KMS-11 (cell line): ENCODE data around the gene COL16A1.

Source experiments
- H2AFZ ChIP-seq: fragments of 200-600 bp; sonication (generic); 2 replicates; pipeline ENCODE4 v1.6.1; 2016; ENCODE audit warnings: antibody characterized with exemption, mixed run types, low read depth
- H3K27ac ChIP-seq: fragments of 200-600 bp; sonication (generic); 2 replicates; pipeline ENCODE4 v1.6.1; 2016; ENCODE audit warnings: mild to moderate bottlenecking, mixed run types
- H3K27me3 ChIP-seq: fragments of 200-600 bp; sonication (generic); 2 replicates; pipeline ENCODE4 v1.6.1; 2017; ENCODE audit warnings: mild to moderate bottlenecking, low read depth, mixed run types, moderate library complexity; ENCODE audit not compliant: insufficient read depth
- H3K36me3 ChIP-seq: fragments of 200-600 bp; sonication (generic); 2 replicates; pipeline ENCODE4 v1.6.1; 2017; ENCODE audit warnings: mild to moderate bottlenecking, mixed run types; ENCODE audit not compliant: insufficient read depth
- H3K4me1 ChIP-seq: fragments of 200-600 bp; sonication (generic); 2 replicates; pipeline ENCODE4 v1.6.1; 2016; ENCODE audit warnings: mild to moderate bottlenecking, low read depth, mixed run types; ENCODE audit not compliant: poor library complexity, severe bottlenecking
- H3K4me2 ChIP-seq: fragments of 200-600 bp; sonication (generic); 2 replicates; pipeline ENCODE4 v1.7.0; 2016; ENCODE audit warnings: mild to moderate bottlenecking, mixed run types
- H3K4me3 ChIP-seq: fragments of 200-600 bp; sonication (generic); IDR thresholded peaks from 2 replicates; pipeline ENCODE4 v1.6.1; 2017; ENCODE audit warnings: low read depth, low read length, mixed read lengths; ENCODE audit not compliant: insufficient read depth
- H3K79me2 ChIP-seq: fragments of 200-600 bp; sonication (generic); 2 replicates; pipeline ENCODE4 v1.6.1; 2016; ENCODE audit warnings: low read depth, mixed run types; ENCODE audit not compliant: insufficient read depth
- H3K9ac ChIP-seq: fragments of 200-600 bp; sonication (generic); 2 replicates; pipeline ENCODE4 v1.6.1; 2016; ENCODE audit warnings: mild to moderate bottlenecking, mixed run types
- H4K20me1 ChIP-seq: fragments of 200-600 bp; sonication (generic); 2 replicates; pipeline ENCODE4 v1.6.1; 2016; ENCODE audit warnings: mild to moderate bottlenecking, mixed run types; ENCODE audit not compliant: insufficient read depth
- TF ChIP-seq, protein P1 (sequence below): fragments of 200-600 bp; sonication (generic); conservative IDR thresholded peaks from 2 replicates; pipeline ENCODE4 v1.6.1; 2017; ENCODE audit warnings: low read depth, mild to moderate bottlenecking, antibody characterized with exemption, low read length, moderate library complexity, mixed read lengths

The COL16A1 gene

DNA sequence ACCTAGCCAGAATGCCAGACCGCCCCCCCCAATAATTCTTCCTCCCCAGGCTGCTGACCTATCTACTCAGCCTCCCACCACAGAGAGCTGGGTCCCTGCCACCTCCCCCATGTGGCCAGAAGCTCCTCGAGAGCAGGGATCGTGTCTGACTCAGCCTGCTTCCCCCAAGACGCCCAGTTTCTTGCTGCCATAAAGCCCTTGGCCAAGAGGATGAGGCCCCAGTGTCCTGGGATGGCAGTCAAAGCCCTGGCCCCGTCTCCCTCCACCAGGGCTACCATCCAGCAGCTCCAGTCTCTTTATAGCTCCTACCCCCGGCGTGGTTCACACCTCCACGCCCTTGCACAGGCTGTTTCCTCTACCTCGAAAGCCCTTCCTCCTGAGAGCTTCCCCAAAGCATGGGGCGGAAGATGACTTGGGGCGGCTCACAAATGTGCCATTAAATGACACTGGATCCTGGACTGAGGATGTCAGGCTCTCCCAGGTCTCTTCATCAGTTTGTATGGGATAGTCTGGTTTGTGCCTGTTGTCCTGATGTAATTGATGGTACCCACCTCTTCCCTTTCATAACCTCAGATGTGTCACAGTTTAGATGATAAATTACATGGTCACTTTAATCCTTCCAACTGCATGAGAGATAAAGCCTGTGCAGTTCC is 47.2 kb upstream of the COL16A1 start:
- Histone ChIP-seq H3K79me2 (no peaks in the 10 kb centered on the region), H2AFZ (no peak overlapping the region), H3K27me3 (no peaks in the 10 kb centered on the region; the same call in 1 of the 2 replicates), H3K9ac (no peak overlapping the region), H3K36me3 (no peaks in the 10 kb centered on the region), H3K4me1 (peaks cover 6% of the 10 kb centered on the region), H4K20me1 (no peaks in the 10 kb centered on the region), H3K4me2 (no peak overlapping the region), H3K27ac (no peak overlapping the region), H3K4me3 (no peak overlapping the region)
- TF ChIP-seq, protein P1, sequence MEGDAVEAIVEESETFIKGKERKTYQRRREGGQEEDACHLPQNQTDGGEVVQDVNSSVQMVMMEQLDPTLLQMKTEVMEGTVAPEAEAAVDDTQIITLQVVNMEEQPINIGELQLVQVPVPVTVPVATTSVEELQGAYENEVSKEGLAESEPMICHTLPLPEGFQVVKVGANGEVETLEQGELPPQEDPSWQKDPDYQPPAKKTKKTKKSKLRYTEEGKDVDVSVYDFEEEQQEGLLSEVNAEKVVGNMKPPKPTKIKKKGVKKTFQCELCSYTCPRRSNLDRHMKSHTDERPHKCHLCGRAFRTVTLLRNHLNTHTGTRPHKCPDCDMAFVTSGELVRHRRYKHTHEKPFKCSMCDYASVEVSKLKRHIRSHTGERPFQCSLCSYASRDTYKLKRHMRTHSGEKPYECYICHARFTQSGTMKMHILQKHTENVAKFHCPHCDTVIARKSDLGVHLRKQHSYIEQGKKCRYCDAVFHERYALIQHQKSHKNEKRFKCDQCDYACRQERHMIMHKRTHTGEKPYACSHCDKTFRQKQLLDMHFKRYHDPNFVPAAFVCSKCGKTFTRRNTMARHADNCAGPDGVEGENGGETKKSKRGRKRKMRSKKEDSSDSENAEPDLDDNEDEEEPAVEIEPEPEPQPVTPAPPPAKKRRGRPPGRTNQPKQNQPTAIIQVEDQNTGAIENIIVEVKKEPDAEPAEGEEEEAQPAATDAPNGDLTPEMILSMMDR, result no peak

DNA sequence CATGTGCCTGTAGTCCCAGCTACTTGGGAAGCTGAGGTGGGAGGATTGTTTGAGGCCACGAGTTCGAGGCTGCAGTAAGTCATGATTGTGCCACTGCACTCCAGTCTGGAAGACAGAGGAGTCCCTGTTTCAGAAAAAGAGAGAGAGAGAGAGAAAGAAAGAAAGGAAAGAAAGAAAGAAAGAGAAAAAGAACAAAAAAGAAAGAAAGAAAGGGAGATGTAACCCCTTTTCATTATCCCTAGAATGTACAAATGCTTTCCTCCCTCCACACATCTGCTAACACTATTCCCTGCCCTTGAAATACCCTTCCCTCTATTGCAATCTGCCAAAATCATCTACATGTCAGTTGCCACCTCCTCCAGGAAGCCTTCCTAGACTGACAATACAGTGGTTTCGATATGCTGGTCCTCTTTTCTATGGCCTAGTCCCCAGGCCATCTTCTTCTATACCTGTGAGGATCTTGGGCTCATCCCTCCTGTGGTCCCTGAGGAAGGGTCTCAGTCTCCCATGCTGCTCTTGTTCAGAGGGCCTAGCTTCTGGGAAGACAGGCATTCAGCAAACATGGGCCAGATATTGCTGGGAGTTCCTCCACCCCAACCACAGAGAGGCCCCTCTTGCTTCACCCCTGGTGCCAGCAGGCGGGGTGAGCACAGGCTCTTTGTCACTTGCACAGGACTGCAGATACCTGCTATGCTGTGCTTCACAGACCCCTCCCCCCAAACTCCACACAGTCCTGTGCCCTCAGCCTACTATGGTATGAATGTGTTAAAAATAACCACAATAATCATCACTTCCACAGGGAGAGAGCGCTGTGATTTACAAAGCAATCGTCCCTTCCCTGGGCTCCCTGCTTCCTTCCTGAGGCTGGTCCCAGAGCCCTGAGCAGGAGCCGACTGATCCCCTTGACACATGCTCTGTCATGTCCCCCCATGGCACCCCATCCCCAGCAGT is 46.2 kb upstream of the COL16A1 start:
- TF ChIP-seq, protein P1, result no peak
- Histone ChIP-seq H2AFZ (no peak overlapping the region), H3K79me2 (no peaks in the 10 kb centered on the region), H4K20me1 (no peaks in the 10 kb centered on the region), H3K9ac (no peak overlapping the region), H3K36me3 (no peaks in the 10 kb centered on the region), H3K4me3 (no peak overlapping the region), H3K4me2 (no peak overlapping the region), H3K27ac (no peak overlapping the region), H3K4me1 (peaks cover 6% of the 10 kb centered on the region), H3K27me3 (no peaks in the 10 kb centered on the region; the same call in 1 of the 2 replicates)

DNA sequence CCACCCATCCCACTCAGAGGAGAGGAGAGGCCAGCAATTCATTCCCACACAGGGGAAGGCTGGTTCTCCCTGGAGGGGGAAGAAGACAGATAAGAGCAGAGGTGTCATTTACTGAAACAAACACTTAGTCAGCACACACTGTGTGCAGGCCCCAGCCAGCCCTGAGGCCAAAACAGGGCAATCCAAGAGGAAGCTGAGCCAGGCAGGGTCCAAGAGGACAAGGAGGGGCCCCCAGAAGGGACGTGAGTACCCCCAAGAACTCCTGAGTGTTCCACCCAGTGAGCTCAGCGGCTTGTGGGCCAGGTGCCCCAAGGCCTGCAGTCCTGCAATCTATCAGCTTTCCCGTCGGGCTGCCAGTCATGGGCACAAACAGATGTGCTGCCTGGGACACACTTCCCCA is 44.5 kb upstream of the COL16A1 start:
- Histone ChIP-seq H3K27ac (no peak overlapping the region), H3K9ac (no peak overlapping the region), H3K4me3 (no peak overlapping the region), H3K79me2 (no peaks in the 10 kb centered on the region), H3K4me2 (no peak overlapping the region), H3K36me3 (no peaks in the 10 kb centered on the region), H4K20me1 (no peaks in the 10 kb centered on the region), H2AFZ (no peak overlapping the region), H3K27me3 (no peaks in the 10 kb centered on the region; the same call in 1 of the 2 replicates), H3K4me1 (peaks cover 6% of the 10 kb centered on the region)
- TF ChIP-seq, protein P1, result no peak

DNA sequence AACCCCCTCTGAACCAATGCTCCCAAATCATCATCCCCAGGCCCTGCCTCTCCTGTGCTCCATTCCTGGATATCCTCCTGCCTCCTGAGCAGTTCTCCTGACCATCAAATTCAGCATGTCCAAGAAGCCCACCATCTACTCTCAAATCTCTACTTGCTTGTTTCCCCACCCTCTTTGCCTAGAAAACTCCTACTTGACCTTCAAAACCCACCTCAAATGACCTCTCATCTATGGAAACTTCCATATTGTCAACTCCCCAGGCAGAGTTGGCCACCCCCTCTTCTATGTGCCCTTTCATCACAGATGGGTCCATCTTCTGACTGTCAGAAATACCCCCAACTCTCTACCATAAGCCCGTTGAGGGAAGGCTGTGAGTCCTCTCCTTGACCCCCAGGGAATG is 43.5 kb upstream of the COL16A1 start:
- H3K27me3 ChIP-seq, result no peaks in the 10 kb centered on the region; the same call in 1 of the 2 replicates
- TF ChIP-seq, protein P1, result no peak

More for the DNA sequence above, 43.5 kb upstream of the COL16A1 start:
- Histone ChIP-seq H3K4me3 (no peak overlapping the region), H2AFZ (no peak overlapping the region), H3K36me3 (no peaks in the 10 kb centered on the region), H4K20me1 (no peaks in the 10 kb centered on the region), H3K4me2 (no peak overlapping the region), H3K4me1 (peaks cover 6% of the 10 kb centered on the region), H3K79me2 (no peaks in the 10 kb centered on the region), H3K27ac (no peak overlapping the region), H3K9ac (no peak overlapping the region)
